Neural progenitor cell (in vitro differentiated cells): Measurements from ENCODE around the gene MOV10L1. TPM values are rescaled to one million over a fixed set of nuclear protein-coding genes. Genes with fewer than 3 reads are reported as not detected.

ENCODE experiments used
- DNase-seq: peaks from one replicate; pipeline ENCODE4 v3.0.0-alpha.2; 2016; ENCODE audit warnings: low spot score
- H2AFZ ChIP-seq: fragments of 200-600 bp; sonication (generic); replicated peaks from 2 replicates; pipeline ENCODE4 v1.6.1; 2016; ENCODE audit warnings: antibody characterized with exemption
- H3F3A ChIP-seq: fragments of 200-600 bp; sonication (generic); 2 replicates; pipeline ENCODE4 v1.6.1; 2016; ENCODE audit warnings: antibody characterized with exemption, low read depth
- H3K27ac ChIP-seq: fragments of 200-600 bp; sonication (generic); 2 replicates; pipeline ENCODE4 v1.5.1; 2016; ENCODE audit warnings: mild to moderate bottlenecking
- H3K27me3 ChIP-seq: fragments of 200-600 bp; sonication (generic); 2 replicates; pipeline ENCODE4 v1.6.1; 2016; ENCODE audit warnings: mild to moderate bottlenecking, moderate library complexity
- H3K36me3 ChIP-seq: fragments of 200-600 bp; sonication (generic); 2 replicates; pipeline ENCODE4 v1.5.1; 2016
- H3K4me1 ChIP-seq: fragments of 200-600 bp; sonication (generic); 2 replicates; pipeline ENCODE4 v1.6.1; 2016; ENCODE audit warnings: mixed run types
- H3K4me2 ChIP-seq: fragments of 200-600 bp; sonication (generic); 2 replicates; pipeline ENCODE4 v1.6.1; 2016
- H3K4me3 ChIP-seq: fragments of 200-600 bp; sonication (generic); 2 replicates; pipeline ENCODE4 v1.5.1; 2016
- H3K79me2 ChIP-seq: fragments of 200-600 bp; sonication (generic); 2 replicates; pipeline ENCODE4 v1.6.1; 2016; ENCODE audit warnings: low read depth
- H3K9ac ChIP-seq: fragments of 200-600 bp; sonication (generic); 2 replicates; pipeline ENCODE4 v1.6.1; 2016
- H3K9me3 ChIP-seq: fragments of 200-600 bp; sonication (generic); 2 replicates; pipeline ENCODE4 v1.5.1; 2016; ENCODE audit warnings: low read depth
- H4K20me1 ChIP-seq: fragments of 200-600 bp; sonication (generic); 2 replicates; pipeline ENCODE4 v1.6.1; 2016; ENCODE audit warnings: low read depth
- H3K27ac Mint-ChIP-seq: 3 replicates; pipeline ENCODE4 v1.8.0; 2021; ENCODE audit warnings: mixed read lengths
- H3K27me3 Mint-ChIP-seq: 2 replicates; pipeline ENCODE4 v1.8.0; 2022; ENCODE audit warnings: low read depth, mild to moderate bottlenecking, inconsistent platforms, moderate library complexity, mixed read lengths; ENCODE audit not compliant: insufficient read depth
- H3K36me3 Mint-ChIP-seq: 3 replicates; pipeline ENCODE4 v1.8.0; 2021; ENCODE audit warnings: mixed read lengths
- H3K4me1 Mint-ChIP-seq: 3 replicates; pipeline ENCODE4 v1.8.0; 2021; ENCODE audit warnings: mixed read lengths
- H3K4me3 Mint-ChIP-seq: 3 replicates; pipeline ENCODE4 v1.8.0; 2021; ENCODE audit warnings: mild to moderate bottlenecking, moderate library complexity, mixed read lengths
- H3K9me3 Mint-ChIP-seq: 3 replicates; pipeline ENCODE4 v1.8.0; 2020; ENCODE audit warnings: mixed read lengths
- EZH2 ChIP-seq: fragments of 200-600 bp; sonication (generic); IDR thresholded peaks from 2 replicates; pipeline ENCODE4 v1.6.1; 2017; ENCODE audit warnings: antibody characterized with exemption, mild to moderate bottlenecking, moderate library complexity
- EZH2phosphoT487 ChIP-seq: fragments of 200-600 bp; sonication (generic); IDR thresholded peaks from 2 replicates; pipeline ENCODE4 v1.6.1; 2017; ENCODE audit warnings: antibody characterized with exemption
- total RNA-seq: library from RNA; depleted of rRNA; stranded (reverse); fragments of >200 nt; gene quantifications from 2 replicates; pipeline ENCODE4 v1.2.3, GENCODE V29; 2015; ENCODE audit warnings: low replicate concordance
- TF ChIP-seq, protein P1 (sequence below): fragments of 200-600 bp; sonication (generic); IDR thresholded peaks from 2 replicates; pipeline ENCODE4 v1.5.1; 2017; ENCODE audit warnings: antibody characterized with exemption, mild to moderate bottlenecking

Gene MOV10L1
- total RNA-seq, 1 donor from 2014 or later: not detected

DNA sequence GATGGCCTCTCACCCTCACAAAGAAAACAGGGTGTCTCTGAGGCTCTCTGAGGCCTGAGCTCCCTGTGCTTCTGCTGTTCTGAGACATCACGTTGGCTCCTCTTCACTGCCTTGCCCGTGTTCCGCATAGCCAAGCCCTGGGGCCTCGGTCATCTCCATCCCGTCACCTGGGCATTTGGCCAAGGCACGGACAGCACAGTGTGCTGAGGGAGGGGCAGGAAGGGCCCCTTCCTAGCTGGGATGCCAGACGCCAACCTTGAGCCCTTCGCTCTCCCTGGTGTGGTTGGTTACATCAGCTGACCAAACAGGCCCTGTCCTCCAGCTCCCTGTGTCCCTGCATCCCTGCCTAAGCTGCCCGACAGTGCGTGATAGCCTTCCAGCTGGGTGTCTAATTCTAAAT is 25.9 kb downstream of the MOV10L1 start:
- Histone ChIP-seq H3K9ac (no peak overlapping the region), H3K36me3 (no peaks in the 10 kb centered on the region), H3K27me3 (no peaks in the 10 kb centered on the region), H3K4me3 (no peak overlapping the region), H3K4me1 (peaks cover 6% of the 10 kb centered on the region), H2AFZ (no peak overlapping the region), H3K4me2 (no peak overlapping the region), H3K9me3 (no peaks in the 10 kb centered on the region), H3K27ac (no peak overlapping the region), H3K79me2 (no peaks in the 10 kb centered on the region), H4K20me1 (no peaks in the 10 kb centered on the region), H3F3A (no peaks in the 10 kb centered on the region)
- Mint-ChIP-seq H3K9me3 (no peaks in the 10 kb centered on the region), H3K36me3 (no peaks in the 10 kb centered on the region), H3K4me1 (peaks cover 24% of the 10 kb centered on the region), H3K27ac (no peak overlapping the region), H3K4me3 (no peak overlapping the region), H3K27me3 (peaks cover 2% of the 10 kb centered on the region)
- DNase-seq: no peak
- no peak for TF ChIP-seq EZH2phosphoT487
- TF ChIP-seq, protein P1, sequence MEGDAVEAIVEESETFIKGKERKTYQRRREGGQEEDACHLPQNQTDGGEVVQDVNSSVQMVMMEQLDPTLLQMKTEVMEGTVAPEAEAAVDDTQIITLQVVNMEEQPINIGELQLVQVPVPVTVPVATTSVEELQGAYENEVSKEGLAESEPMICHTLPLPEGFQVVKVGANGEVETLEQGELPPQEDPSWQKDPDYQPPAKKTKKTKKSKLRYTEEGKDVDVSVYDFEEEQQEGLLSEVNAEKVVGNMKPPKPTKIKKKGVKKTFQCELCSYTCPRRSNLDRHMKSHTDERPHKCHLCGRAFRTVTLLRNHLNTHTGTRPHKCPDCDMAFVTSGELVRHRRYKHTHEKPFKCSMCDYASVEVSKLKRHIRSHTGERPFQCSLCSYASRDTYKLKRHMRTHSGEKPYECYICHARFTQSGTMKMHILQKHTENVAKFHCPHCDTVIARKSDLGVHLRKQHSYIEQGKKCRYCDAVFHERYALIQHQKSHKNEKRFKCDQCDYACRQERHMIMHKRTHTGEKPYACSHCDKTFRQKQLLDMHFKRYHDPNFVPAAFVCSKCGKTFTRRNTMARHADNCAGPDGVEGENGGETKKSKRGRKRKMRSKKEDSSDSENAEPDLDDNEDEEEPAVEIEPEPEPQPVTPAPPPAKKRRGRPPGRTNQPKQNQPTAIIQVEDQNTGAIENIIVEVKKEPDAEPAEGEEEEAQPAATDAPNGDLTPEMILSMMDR: no peak
- TF ChIP-seq EZH2: no peak

DNA sequence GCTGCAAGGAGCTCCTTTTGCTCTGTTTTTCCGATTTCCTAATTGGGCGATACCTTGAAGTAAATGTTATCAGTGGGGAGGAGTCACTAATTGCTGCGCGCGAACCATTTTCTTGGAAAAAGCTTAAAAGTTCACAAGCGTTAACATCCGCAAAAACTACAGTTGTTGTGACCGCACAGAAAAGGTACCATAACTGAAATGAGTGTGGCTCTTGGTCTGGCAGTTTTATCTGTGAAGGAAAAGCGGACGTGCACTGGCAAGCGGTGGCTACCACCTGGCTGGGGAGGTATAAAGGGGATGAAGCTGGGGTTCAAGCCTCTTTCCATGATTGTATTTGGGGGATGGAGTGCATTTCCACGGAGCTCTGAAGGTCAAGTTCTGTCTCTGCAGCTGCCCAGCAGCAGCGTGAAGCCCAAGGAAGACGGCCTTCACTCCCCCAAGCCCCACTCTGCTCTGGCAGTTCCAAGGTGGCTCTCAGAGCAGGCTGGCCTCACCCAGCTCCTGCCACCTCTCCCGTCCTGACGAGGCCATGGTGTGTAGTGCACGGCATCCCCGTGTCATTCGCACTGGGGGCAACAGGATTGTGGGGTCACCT is 27.5 kb downstream of the MOV10L1 start:
- no peak overlapping the region for H3K4me3 ChIP-seq
- no peak overlapping the region for H3K9ac ChIP-seq
- no peaks in the 10 kb centered on the region for H3K36me3 Mint-ChIP-seq
- DNase-seq: no peak
- no peaks in the 10 kb centered on the region for H3K27me3 ChIP-seq
- no peak overlapping the region for H3K4me3 Mint-ChIP-seq
- no peak overlapping the region for H2AFZ ChIP-seq
- peaks cover 2% of the 10 kb centered on the region for H3K27me3 Mint-ChIP-seq
- no peak overlapping the region for H3K27ac ChIP-seq
- H3K4me2 ChIP-seq: no peak overlapping the region
- peaks cover 24% of the 10 kb centered on the region for H3K4me1 Mint-ChIP-seq
- no peaks in the 10 kb centered on the region for H4K20me1 ChIP-seq
- H3K27ac Mint-ChIP-seq: peak overlapping the region; percentile 69
- TF ChIP-seq EZH2phosphoT487 (no peak), EZH2 (no peak)
- TF ChIP-seq, protein P1: no peak
- H3K79me2 ChIP-seq: no peaks in the 10 kb centered on the region
- no peaks in the 10 kb centered on the region for H3K9me3 ChIP-seq
- peaks cover 6% of the 10 kb centered on the region for H3K4me1 ChIP-seq
- no peaks in the 10 kb centered on the region for H3K36me3 ChIP-seq
- H3F3A ChIP-seq: no peaks in the 10 kb centered on the region
- H3K9me3 Mint-ChIP-seq: peaks cover 4% of the 10 kb centered on the region

DNA sequence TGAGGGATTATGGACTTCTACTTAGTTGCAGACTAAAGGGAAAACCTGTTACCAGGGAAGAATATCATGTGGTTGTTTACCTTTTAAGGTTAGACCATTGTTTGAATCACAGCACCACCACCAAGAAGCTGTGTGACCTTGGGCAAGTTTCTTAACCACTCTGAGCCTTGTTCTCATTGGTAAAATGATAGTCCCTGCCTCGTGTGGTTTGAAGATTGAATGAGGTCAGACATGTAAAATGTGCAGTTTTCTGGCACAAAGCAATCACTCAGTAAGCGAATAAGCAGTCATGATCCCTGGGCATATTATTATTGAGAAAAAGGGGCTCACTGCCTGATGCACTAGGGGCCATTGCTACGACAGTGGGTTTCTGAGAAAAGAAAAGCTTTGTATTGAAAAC is 28.3 kb downstream of the MOV10L1 start:
- H3F3A ChIP-seq: no peaks in the 10 kb centered on the region
- H2AFZ ChIP-seq: no peak overlapping the region
- H3K4me1 ChIP-seq: peaks cover 6% of the 10 kb centered on the region
- peaks cover 24% of the 10 kb centered on the region for H3K4me1 Mint-ChIP-seq
- H3K4me3 ChIP-seq: no peak overlapping the region
- H3K27me3 ChIP-seq: no peaks in the 10 kb centered on the region
- H3K4me3 Mint-ChIP-seq: no peak overlapping the region
- H3K9ac ChIP-seq: no peak overlapping the region
- no peak overlapping the region for H3K27ac Mint-ChIP-seq
- no peak for TF ChIP-seq EZH2
- TF ChIP-seq, protein P1: no peak
- no peak for TF ChIP-seq EZH2phosphoT487
- H3K9me3 ChIP-seq: no peaks in the 10 kb centered on the region
- no peaks in the 10 kb centered on the region for H3K36me3 Mint-ChIP-seq
- H3K27me3 Mint-ChIP-seq: peaks cover 2% of the 10 kb centered on the region
- no peaks in the 10 kb centered on the region for H3K36me3 ChIP-seq
- DNase-seq: no peak
- H3K27ac ChIP-seq: no peak overlapping the region
- H3K4me2 ChIP-seq: no peak overlapping the region
- H3K9me3 Mint-ChIP-seq: peaks cover 7% of the 10 kb centered on the region
- no peaks in the 10 kb centered on the region for H3K79me2 ChIP-seq
- H4K20me1 ChIP-seq: no peaks in the 10 kb centered on the region
